NB4 (cell line): Measurements from ENCODE around the gene OR10G7.

Experiments
- MYC ChIP-seq: IDR thresholded peaks from 2 replicates; pipeline ENCODE4 v1.6.1; 2011; ENCODE audit warnings: low read depth, low read length
- TF ChIP-seq, protein P1 (sequence below): IDR thresholded peaks from one replicate; pipeline ENCODE4 v1.5.1; 2012; ENCODE audit warnings: low read depth, low read length

GRCh38 chr11:124041254-124041653 lies at the start of gene OR10G7:
- TF ChIP-seq, protein P1, sequence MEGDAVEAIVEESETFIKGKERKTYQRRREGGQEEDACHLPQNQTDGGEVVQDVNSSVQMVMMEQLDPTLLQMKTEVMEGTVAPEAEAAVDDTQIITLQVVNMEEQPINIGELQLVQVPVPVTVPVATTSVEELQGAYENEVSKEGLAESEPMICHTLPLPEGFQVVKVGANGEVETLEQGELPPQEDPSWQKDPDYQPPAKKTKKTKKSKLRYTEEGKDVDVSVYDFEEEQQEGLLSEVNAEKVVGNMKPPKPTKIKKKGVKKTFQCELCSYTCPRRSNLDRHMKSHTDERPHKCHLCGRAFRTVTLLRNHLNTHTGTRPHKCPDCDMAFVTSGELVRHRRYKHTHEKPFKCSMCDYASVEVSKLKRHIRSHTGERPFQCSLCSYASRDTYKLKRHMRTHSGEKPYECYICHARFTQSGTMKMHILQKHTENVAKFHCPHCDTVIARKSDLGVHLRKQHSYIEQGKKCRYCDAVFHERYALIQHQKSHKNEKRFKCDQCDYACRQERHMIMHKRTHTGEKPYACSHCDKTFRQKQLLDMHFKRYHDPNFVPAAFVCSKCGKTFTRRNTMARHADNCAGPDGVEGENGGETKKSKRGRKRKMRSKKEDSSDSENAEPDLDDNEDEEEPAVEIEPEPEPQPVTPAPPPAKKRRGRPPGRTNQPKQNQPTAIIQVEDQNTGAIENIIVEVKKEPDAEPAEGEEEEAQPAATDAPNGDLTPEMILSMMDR, result no peak
- no peak for TF ChIP-seq MYC
